Gastrocnemius medialis (tissue), 4 donors: ENCODE measurements around the gene ACIN1. TPM values are rescaled to one million over a fixed set of nuclear protein-coding genes. Genes with fewer than 3 reads are reported as not detected.

Experiments
- ATAC-seq, 2 donors: fragments of 150-250 bp; one replicate each; pipeline ENCODE4 v1.9.1; 2016
- DNase-seq, 2 donors: peaks; one replicate each; pipeline ENCODE4 v3.0.0-alpha.2; 2019
- H3K27ac ChIP-seq, 4 donors: fragments of 200-600 bp; sonication (generic); 1 replicate in 1 of 4; 2 replicates in 3 of 4; pipeline ENCODE4 v1.5.1; 2016 to 2018; ENCODE audit warnings: mild to moderate bottlenecking in 2 of 4, moderate library complexity in 1 of 4
- H3K27me3 ChIP-seq, 3 donors: fragments of 200-600 bp; sonication (generic) in 2 of 3; 1 replicate in 1 of 3; 2 replicates in 2 of 3; pipeline versions ENCODE4 v1.5.1 to v1.6.0; 2016 to 2019; ENCODE audit warnings: mild to moderate bottlenecking in 1 of 3, moderate library complexity in 1 of 3
- H3K36me3 ChIP-seq, 2 donors: fragments of 200-600 bp; sonication (generic) in 1 of 2; one replicate each; pipeline ENCODE4 v1.5.1; 2017 to 2018
- H3K4me1 ChIP-seq, 2 donors: fragments of 200-600 bp; sonication (generic) in 1 of 2; one replicate each; pipeline ENCODE4 v1.5.1; 2016 to 2017; ENCODE audit warnings: mild to moderate bottlenecking in 2 of 2
- H3K4me3 ChIP-seq, 4 donors: fragments of 200-600 bp; sonication (generic) in 3 of 4; 1 replicate in 1 of 4; 2 replicates in 3 of 4; pipeline ENCODE4 v1.5.1; 2016 to 2019; ENCODE audit warnings: mild to moderate bottlenecking in 2 of 4
- H3K9me3 ChIP-seq, 3 donors: fragments of 200-600 bp; sonication (generic) in 2 of 3; 1 replicate in 1 of 3; 2 replicates in 2 of 3; pipeline ENCODE4 v1.5.1; 2016 to 2019
- POLR2A ChIP-seq, 2 donors: fragments of 450-650 bp; IDR thresholded peaks; one replicate each; pipeline ENCODE4 v1.6.1; 2017; ENCODE audit warnings: antibody characterized with exemption in 2 of 2, mild to moderate bottlenecking in 2 of 2, moderate library complexity in 2 of 2
- in situ Hi-C, 4 donors: fragments of 200-750 bp; cut with MboI; loops; one replicate each; pipeline versions ENCODE4 v1.15.0 to v1.8.0; 2017; ENCODE audit warnings: low sequenced_read_pairs in 4 of 4
- intact Hi-C: fragments of 100-400 bp; cut with DNase I; formaldehyde crosslinking; loops from one replicate; pipeline ENCODE4 v1.15.1; 2023; ENCODE audit warnings: low total_unique reads
- total RNA-seq, 4 donors: library from RNA; depleted of rRNA; stranded (reverse); fragments of >200 nt; gene quantifications; one replicate each; pipeline versions ENCODE4 v1.1.0 to v1.2.3, GENCODE V29; 2016
- TF ChIP-seq, protein P1 (sequence below), 5 experiments: fragments of 450-650 bp in 3 of 5; fragments of 200-600 bp in 2 of 5; sonication (generic) in 2 of 5; IDR thresholded peaks in 4 of 5; conservative IDR thresholded peaks in 1 of 5; 1 replicate in 4 of 5; 2 replicates in 1 of 5; pipeline ENCODE4 v1.5.1; 2016 to 2019; ENCODE audit warnings: antibody characterized with exemption in 5 of 5, mild to moderate bottlenecking in 3 of 5, moderate library complexity in 3 of 5

ACIN1 gene
- total RNA-seq, 4 donors from 2014 or later, result 61.9 to 74.8 (median 70.6) TPM

DNA sequence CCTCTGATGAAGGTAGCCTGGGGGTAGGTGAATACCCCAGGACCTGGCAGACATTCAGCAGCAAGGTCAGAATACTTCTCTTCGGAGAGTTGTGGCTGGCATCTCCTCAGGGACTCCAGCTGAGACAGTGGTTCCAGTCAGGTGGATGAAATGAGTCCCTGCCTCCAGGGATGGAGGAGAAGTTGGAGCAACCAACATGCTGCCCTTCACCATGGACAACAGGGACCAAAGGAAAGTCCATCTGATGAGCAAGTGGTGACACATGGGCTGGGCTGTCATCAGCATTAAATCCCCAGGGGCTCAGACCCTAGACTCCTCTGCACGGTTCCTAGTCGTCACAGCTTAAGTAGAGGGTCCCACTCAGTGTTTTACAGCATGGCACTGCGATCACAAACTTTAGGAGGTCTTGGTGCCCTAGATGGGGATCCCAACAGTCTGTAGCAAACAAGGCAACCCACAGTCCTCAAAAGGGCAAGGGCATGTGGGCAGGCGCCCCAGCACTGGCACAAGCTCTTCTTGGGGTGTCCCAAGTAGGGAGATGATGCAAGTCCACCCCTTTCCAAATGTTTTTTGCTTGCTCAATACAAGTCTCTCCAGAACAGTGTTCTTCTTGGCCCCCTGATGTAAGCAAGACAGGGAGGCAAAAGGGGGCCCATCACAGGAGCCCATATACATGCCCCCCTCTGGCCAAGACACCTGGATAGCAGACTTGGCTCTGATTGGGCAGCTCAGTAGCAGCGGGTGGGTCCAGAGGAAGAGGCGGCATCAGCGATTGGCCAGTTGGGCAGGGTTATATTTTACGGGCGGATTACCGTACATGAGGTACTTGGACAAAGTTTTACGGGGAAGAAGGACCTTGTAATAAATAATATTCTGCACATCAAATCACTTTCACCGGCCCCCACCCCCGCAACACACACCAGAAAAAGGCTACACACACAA, 26.8 kb downstream of the ACIN1 start:
- H3K4me1 ChIP-seq, result peaks cover 25 to 32% of the 10 kb centered on the region in 2 donors
- peak overlapping the region in 3 of 4 donors; percentile 19 to 90 (median 88) for H3K27ac ChIP-seq
- TF ChIP-seq, protein P1, sequence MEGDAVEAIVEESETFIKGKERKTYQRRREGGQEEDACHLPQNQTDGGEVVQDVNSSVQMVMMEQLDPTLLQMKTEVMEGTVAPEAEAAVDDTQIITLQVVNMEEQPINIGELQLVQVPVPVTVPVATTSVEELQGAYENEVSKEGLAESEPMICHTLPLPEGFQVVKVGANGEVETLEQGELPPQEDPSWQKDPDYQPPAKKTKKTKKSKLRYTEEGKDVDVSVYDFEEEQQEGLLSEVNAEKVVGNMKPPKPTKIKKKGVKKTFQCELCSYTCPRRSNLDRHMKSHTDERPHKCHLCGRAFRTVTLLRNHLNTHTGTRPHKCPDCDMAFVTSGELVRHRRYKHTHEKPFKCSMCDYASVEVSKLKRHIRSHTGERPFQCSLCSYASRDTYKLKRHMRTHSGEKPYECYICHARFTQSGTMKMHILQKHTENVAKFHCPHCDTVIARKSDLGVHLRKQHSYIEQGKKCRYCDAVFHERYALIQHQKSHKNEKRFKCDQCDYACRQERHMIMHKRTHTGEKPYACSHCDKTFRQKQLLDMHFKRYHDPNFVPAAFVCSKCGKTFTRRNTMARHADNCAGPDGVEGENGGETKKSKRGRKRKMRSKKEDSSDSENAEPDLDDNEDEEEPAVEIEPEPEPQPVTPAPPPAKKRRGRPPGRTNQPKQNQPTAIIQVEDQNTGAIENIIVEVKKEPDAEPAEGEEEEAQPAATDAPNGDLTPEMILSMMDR (IDR thresholded peaks at IDR 0.05 in 4 of 5, conservative IDR thresholded peaks at IDR 0.05 in 1 of 5), result no peak
- TF ChIP-seq POLR2A (IDR thresholded peaks at IDR 0.05), result no peak
- intact Hi-C loops, result no loop called here
- no peaks in the 10 kb centered on the region for H3K27me3 ChIP-seq
- in situ Hi-C loops, result no loop called here
- H3K9me3 ChIP-seq, result no peaks in the 10 kb centered on the region
- H3K4me3 ChIP-seq, result no peak overlapping the region
- ATAC-seq (no peak), DNase-seq (no peak)
- peaks cover under 1 to 68% of the 10 kb centered on the region in 2 donors for H3K36me3 ChIP-seq

DNA sequence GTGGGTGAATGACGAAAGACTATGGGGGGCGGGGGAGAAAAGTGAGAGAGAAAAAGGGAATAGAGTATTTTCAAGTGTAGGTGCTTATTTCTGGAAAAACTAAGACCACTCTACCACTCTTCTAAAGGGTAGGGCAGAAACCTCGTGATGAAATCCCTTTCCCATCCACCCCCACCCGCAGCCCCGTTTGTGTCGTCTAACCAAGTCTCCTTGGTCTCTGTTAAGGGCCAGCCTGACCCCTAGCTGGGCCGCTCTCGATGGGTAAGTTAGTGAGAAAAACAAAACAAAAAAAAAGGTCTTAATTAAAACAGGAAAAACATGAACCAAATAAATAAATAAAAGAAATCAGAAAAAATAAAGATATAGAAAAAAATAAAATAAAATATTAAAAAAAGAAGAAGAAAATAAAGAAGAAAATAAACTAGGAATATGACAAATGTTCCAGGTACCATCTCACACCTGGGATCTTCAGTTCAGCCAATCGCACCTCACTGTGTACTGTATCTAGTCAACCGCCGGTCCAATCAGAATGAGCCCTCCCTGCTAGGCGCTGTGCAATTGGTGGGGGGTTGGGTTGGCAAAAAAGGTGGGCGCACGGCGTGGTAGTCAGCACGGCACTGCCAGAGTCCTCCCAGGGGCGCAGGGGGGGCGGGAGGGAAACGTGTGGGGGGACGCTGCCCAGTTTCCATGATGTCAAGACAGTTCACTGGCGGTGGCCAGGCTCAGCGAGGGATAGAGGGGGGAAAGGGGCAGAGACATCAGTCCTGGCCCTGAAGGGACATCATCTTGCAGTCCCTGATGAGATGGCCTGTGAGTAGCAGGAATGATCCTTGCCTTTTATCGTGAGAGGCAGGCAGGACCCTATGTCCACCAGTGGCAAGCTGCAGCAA, 27.8 kb downstream of the ACIN1 start:
- in situ Hi-C loops, result no loop called here

DNA sequence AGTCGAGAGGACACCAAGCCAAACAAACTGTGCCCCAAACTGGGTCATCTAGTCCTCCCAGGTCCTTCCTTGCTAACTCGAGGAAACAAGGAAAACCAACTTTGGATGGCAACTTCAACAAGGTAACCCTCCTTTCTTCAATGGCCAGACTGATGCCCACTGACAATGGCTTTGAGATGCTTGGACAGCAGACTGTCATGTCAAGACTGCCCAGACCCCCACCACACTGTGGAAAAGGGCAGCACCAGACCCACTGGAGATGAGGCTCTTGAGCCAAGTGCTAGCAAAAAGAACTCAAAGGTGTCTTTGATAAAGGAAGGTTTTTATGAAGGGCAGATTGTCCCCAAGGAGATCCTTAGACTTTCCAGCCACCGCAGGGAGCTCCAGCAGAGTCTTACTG, 28.6 kb downstream of the ACIN1 start:
- in situ Hi-C loops, result no loop called here
- Histone ChIP-seq H3K27me3 (no peaks in the 10 kb centered on the region), H3K4me1 (peaks cover 11 to 25% of the 10 kb centered on the region in 2 donors), H3K27ac (peak overlapping the region in 1 of 4 donors; percentile 35), H3K4me3 (no peak overlapping the region), H3K36me3 (peaks cover 3 to 72% of the 10 kb centered on the region in 2 donors), H3K9me3 (no peaks in the 10 kb centered on the region)
- ATAC-seq (no peak), DNase-seq (no peak)
- intact Hi-C loops, result no loop called here
- no peak for TF ChIP-seq POLR2A (IDR thresholded peaks at IDR 0.05)
- TF ChIP-seq, protein P1 (IDR thresholded peaks at IDR 0.05 in 4 of 5, conservative IDR thresholded peaks at IDR 0.05 in 1 of 5), result no peak

More for the DNA sequence above, 27.8 kb downstream of the ACIN1 start:
- H3K9me3 ChIP-seq, result no peaks in the 10 kb centered on the region
- H3K4me3 ChIP-seq, result no peak overlapping the region
- ATAC-seq (no peak), DNase-seq (no peak)
- H3K36me3 ChIP-seq, result peaks cover 3 to 68% of the 10 kb centered on the region in 2 donors
- intact Hi-C loops, result no loop called here
- TF ChIP-seq POLR2A (IDR thresholded peaks at IDR 0.05), result no peak
- TF ChIP-seq, protein P1 (IDR thresholded peaks at IDR 0.05 in 4 of 5, conservative IDR thresholded peaks at IDR 0.05 in 1 of 5), result no peak
- peak overlapping the region in 1 of 4 donors; percentile 35 for H3K27ac ChIP-seq
- H3K4me1 ChIP-seq, result peaks cover 17 to 29% of the 10 kb centered on the region in 2 donors
- no peaks in the 10 kb centered on the region for H3K27me3 ChIP-seq

DNA sequence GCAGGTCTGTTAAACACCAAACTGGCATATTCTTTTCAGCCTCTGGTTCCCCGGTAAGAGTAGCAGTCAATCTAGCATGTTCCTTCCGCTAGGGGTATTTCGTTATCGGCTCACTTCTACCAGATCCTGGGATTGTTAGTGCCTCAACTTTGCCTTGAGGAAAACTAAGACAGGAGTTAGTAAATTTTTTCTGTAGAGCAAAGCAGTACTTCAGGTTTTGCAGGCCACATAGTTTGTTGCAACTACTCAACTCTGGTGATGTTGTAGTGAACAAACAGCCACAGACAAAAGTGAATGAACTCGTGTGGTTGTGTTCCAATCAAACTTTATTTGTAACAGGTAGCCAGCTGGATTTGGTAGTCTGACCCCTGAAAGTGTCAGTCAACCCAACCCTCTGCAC, 31.3 kb downstream of the ACIN1 start:
- H3K27me3 ChIP-seq, result no peaks in the 10 kb centered on the region
- intact Hi-C loops (no loop called here), in situ Hi-C loops (loop anchor here in 2 of 4 donors (5.0 kb wide), 1 partner anchor 71 kb away; no protein-coding TSS in a partner anchor)
- peaks cover 0 to 11% of the 10 kb centered on the region in 2 donors for H3K4me1 ChIP-seq
- H3K4me3 ChIP-seq, result no peak overlapping the region
- TF ChIP-seq, protein P1 (IDR thresholded peaks at IDR 0.05 in 4 of 5, conservative IDR thresholded peaks at IDR 0.05 in 1 of 5), result no peak
- no peak for TF ChIP-seq POLR2A (IDR thresholded peaks at IDR 0.05)
- H3K27ac ChIP-seq, result no peak overlapping the region
- ATAC-seq (no peak), DNase-seq (no peak)
- no peaks in the 10 kb centered on the region for H3K9me3 ChIP-seq
- peaks cover 3 to 98% of the 10 kb centered on the region in 2 donors for H3K36me3 ChIP-seq
